HAP-1 (cell line): ENCODE measurements around the gene CAMK2N1.

ENCODE experiments used
- DNase-seq, 2 experiments: peaks; one replicate each; pipeline ENCODE4 v3.0.0-alpha.2; 2016 to 2020; ENCODE audit warnings: low spot score in 2 of 2
- H3K27me3 ChIP-seq: fragments of 250-450 bp; sonication (Bioruptor Pico); 2 replicates; pipeline ENCODE4 v1.5.1; 2020; ENCODE audit warnings: low read depth, mild to moderate bottlenecking, moderate library complexity
- H3K36me3 ChIP-seq: fragments of 250-450 bp; sonication (Bioruptor Pico); replicated peaks from 2 replicates; pipeline ENCODE4 v1.5.1; 2020; ENCODE audit warnings: mild to moderate bottlenecking
- H3K4me1 ChIP-seq: fragments of 250-450 bp; sonication (Bioruptor Pico); 2 replicates; pipeline ENCODE4 v1.5.1; 2020; ENCODE audit warnings: mild to moderate bottlenecking
- H3K4me3 ChIP-seq: fragments of 250-450 bp; sonication (Bioruptor Pico); 2 replicates; pipeline ENCODE4 v1.5.1; 2020; ENCODE audit warnings: mild to moderate bottlenecking, moderate library complexity
- H3K9me3 ChIP-seq: fragments of 250-450 bp; sonication (Bioruptor Pico); 2 replicates; pipeline ENCODE4 v1.5.1; 2020; ENCODE audit warnings: mild to moderate bottlenecking, moderate library complexity
- in situ Hi-C: fragments of 300-500 bp; cut with MboI; formaldehyde crosslinking; loops from 3 replicates; pipeline ENCODE4 v1.14.3; 2020; ENCODE audit warnings: low sequenced_read_pairs, inconsistent platforms, mixed read lengths

The CAMK2N1 gene

DNA sequence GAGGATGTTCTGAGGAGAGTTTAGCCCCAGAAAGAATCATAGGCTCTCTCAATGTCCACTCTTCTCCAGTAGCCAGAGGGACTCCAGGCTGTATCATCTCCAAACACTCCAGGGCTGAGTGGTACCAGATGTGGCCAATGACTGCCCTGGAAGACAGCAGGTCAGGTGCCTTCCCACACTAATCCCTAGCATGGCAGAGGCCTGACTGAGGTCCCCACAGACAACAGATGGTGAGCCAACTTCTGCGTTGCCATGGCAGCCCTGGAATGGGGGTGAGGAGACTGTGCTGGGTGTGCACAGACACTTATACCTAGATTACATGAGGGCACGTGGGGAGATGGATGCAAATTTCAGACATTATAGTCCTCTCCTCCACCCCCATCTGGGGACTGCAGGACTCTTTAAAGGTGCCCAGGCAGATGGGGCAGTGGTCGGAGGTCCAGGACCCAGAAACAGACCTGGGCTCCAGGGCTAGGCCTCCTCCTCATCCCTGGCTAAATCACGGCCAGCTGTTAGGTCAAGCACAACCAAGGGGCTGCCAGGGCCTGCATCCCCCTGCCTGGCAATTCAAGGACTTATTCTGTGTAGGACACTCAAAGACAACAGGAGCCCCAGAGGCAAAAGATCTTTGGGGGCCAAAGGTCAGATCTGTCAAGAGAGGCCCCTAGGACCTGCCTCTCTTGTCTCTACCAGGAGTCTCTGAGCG, 42.9 kb downstream of the CAMK2N1 start:
- Histone ChIP-seq H3K27me3 (0 out of 2 replicates have a peak, but pooled peaks cover 3% of the 10 kb centered on the region), H3K4me1 (no peaks in the 10 kb centered on the region), H3K36me3 (no peaks in the 10 kb centered on the region), H3K9me3 (no peaks in the 10 kb centered on the region), H3K4me3 (no peak overlapping the region)
- in situ Hi-C loops = no loop called here
- no peak for DNase-seq

DNA sequence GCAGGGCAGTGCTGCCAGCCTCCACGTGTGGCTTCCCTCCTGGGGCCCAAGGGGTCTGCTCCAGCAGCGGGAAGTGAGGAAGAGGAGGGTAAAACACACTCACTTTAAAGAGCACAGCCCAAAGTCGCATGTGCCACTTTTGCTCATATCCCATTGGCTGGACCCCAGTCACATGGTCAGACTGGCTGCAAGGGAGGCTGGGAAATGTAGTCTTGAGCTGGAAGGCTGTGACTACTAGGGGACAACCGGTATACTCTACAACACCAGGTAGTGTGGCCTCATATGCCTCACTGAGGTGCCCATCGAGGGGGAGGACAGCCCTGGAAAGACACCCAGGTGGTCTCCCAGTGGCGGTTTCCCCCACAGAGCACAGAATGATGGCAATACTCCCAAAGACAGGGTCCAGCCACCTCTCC, 45.2 kb downstream of the CAMK2N1 start:
- no peaks in the 10 kb centered on the region for H3K9me3 ChIP-seq
- no peaks in the 10 kb centered on the region; the same call in 1 of the 2 replicates for H3K27me3 ChIP-seq
- no peaks in the 10 kb centered on the region for H3K36me3 ChIP-seq
- H3K4me1 ChIP-seq = no peaks in the 10 kb centered on the region
- no peak overlapping the region for H3K4me3 ChIP-seq
- peak; percentile 39 to 77 for DNase-seq
- in situ Hi-C loops = no loop called here

DNA sequence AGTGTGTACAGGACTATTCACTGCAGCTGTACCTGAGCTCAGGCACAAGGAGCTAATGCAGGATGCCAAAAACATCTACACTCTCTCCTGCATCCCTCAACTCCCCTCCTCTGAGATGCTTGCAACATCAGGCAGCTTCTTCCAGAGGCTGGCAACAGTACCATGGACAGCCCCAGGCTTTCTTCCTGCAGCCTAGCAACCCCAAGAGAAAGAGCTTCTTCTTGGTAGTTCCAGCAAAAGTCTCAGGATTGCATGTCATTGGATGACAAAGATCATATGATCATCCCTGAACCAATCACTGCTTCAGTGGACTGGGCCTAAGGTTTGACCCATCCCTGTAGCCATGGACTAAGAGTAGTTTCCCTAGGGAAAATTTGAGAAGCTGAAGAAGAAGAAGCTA, 46.7 kb downstream of the CAMK2N1 start:
- H3K27me3 ChIP-seq = peaks cover 3% of the 10 kb centered on the region; the same call in 1 of the 2 replicates
- in situ Hi-C loops = no loop called here
- H3K4me3 ChIP-seq = no peak overlapping the region
- DNase-seq = no peak
- H3K9me3 ChIP-seq = no peaks in the 10 kb centered on the region
- H3K4me1 ChIP-seq = no peaks in the 10 kb centered on the region
- H3K36me3 ChIP-seq = no peaks in the 10 kb centered on the region

DNA sequence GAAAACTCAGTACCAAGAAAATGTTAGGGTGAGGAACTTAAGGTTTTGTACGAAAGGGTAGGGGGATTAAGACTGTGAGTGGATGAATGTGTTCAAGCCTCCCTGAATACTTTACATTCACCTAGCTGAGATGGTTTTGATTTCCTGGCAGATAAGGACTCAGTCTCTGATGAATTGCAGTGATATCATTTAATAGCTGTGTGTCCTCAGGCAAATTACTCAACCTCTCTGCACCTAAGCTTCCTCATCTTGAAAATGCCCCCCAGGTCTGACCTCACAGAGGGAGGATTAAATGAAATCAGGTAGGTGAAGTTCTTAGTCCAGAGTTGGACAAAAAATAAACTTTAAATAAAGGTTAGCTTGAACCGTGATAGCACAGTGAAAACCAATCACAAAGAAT, 48.4 kb downstream of the CAMK2N1 start:
- no peak for DNase-seq
- Histone ChIP-seq H3K4me1 (no peaks in the 10 kb centered on the region), H3K4me3 (no peak overlapping the region), H3K9me3 (no peaks in the 10 kb centered on the region), H3K36me3 (no peaks in the 10 kb centered on the region), H3K27me3 (peaks cover 6% of the 10 kb centered on the region; the same call in 1 of the 2 replicates)
- in situ Hi-C loops = no loop called here

DNA sequence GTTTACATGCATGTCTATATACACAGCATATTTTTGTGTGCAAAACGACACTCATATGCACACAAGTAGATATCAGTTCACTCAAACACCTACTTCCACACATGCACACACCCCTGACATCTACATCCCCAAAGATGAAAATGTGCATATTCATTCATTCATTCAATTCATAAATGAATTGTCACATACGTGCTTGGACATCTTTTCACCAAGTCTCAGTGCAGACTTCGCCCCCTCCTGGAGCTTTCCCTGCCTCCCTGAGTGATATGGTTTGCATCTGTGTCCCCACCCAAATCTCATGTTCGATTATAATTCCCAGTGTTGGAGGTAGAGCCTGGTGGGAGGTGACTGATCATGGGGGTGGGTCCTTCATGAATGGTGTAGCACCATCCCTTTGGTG, 53.1 kb downstream of the CAMK2N1 start:
- H3K4me1 ChIP-seq = no peaks in the 10 kb centered on the region
- no peaks in the 10 kb centered on the region for H3K36me3 ChIP-seq
- H3K4me3 ChIP-seq = no peak overlapping the region
- H3K27me3 ChIP-seq = peaks cover 10% of the 10 kb centered on the region; the same call in 1 of the 2 replicates
- no peak for DNase-seq
- H3K9me3 ChIP-seq = no peaks in the 10 kb centered on the region
- in situ Hi-C loops = no loop called here
